Epithelial cell of prostate (primary cell): ENCODE results near the gene GABRR3.

Experiments
- DNase-seq: peaks from one replicate; pipeline ENCODE4 v3.0.0-alpha.2; 2011; ENCODE audit warnings: low read depth, low spot score
- H3K27ac ChIP-seq: fragments of 450-650 bp; 2 replicates; pipeline ENCODE4 v1.5.1; 2017; ENCODE audit warnings: mild to moderate bottlenecking

The GABRR3 gene

DNA sequence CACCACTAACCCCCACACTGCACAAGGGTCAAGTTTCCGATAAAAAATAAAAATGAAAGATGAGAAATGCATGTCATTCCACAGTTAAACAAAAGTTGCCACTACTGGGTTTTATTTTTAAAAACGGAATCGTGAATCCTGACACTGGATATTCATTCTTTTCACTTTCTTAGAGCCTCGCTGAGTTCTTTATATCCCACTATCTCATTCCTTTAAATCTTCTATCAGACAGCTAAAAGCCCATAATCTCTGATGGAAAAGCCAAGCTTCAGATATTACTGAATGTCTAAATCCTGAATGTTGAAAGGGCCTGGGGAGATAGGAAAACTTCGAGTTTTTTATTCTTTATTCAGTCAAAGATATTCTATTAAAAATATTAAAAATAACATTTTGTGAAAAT, 74.6 kb downstream of the GABRR3 start:
- H3K27ac ChIP-seq, result no peak overlapping the region
- DNase-seq, result no peak

DNA sequence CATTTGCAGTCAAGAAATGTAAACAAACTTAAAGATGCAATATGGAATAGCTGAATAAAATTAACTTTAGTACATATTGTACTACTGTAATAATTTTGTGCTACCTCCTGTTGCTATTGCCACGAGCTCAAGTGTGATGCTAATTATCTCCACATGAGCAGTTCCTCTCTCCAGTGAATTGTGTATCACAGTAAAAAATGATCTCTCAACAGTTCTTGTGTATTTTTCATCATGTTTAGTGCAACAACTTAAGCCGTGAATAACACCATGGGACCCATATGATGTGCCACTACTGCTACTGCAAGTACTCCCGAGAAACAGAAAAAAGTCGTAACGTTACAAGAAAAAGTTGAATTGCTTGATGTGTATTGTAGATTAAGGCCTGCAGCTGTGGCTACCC, 75.2 kb downstream of the GABRR3 start:
- no peak for DNase-seq
- no peak overlapping the region for H3K27ac ChIP-seq

DNA sequence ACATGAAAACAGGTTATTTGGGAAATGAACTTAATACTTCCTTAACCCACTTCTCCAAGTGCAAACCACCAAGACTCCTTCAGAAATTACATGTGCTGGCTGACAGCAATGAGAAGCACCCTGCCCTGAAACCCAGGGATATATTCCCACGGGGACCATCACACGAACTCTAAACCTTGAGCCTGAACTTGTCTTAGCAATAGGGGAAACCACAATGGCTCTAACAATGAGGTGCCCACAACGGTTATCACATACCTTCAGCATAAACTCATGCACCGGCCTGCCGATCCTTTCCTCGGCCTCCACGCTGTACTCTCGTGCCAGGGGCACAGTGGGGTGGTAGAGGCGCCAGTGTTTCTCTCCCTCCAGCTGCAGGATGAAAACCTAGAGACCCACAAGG, 76.3 kb downstream of the GABRR3 start:
- H3K27ac ChIP-seq, result no peak overlapping the region
- no peak for DNase-seq

DNA sequence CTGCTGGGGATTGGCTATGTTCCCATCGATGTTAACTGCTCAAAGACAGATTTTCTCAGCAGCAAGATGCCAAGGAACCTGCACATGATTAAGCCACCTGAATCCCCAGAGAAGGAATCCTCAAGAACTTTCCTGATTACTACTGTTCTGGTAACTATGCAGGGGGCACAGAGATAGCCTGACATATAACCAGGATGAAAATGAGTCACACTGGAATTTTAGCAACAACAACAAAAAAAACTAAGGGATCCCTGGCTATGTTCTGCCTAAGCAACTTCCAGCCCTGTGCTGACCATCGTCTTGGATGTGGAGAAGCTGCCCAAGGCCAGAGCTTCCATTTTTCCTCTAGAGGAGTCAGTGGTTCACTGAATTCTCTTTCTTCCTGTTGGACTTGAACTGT, 76.7 kb downstream of the GABRR3 start:
- DNase-seq, result no peak

DNA sequence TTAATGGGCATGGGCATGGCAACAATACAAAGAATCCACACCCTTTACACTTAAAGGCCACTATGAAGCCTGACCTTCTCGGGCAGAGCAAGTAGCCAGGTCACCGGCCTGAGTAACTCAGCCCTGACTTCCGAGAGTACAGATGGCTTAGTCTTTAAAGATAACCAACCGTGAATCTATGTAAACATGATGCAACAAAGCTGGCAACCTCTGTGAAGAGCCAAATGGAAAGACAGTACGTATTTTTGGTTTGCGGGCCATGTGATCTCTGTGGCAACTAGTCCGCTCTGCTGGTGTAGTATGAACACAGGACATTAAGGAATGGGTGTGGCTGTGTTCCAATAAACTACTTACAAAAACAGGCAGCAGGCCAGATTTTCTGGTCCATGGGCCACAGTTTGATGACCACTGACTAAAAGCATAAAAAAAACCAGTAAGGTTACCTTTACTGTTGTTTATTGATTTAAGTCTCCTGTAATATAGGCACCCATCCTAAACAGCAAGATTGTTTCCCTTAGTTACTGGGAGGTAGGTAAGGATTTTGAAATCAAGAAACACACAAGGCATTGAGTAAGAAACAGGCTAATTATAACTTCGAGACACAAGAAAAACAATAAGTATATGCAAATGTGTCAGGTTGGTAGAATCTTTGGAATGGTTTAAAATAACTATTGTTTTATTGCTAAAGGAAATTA, 77.4 kb downstream of the GABRR3 start:
- H3K27ac ChIP-seq, result no peak overlapping the region

More for the DNA sequence above, 76.7 kb downstream of the GABRR3 start:
- no peak overlapping the region for H3K27ac ChIP-seq

DNA sequence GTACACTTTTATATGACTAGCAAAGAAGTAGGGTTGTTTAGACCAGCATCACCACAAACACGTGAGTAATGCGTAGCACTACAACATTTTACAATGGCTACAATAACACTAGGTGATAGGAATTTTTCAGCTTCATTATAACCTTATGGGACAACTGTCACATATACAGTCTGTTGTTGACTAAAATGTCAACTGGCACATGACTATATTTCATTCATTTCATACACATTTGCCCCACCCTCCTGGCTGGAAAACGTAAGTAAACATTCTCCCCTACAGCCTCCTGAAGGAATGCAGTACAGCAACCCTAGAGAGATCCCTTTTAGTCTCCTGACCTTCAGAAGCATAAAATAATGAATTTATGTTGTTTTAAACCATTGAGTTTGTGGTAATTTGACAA, 79.1 kb downstream of the GABRR3 start:
- no peak for DNase-seq

More for the DNA sequence above, 77.4 kb downstream of the GABRR3 start:
- DNase-seq, result no peak

DNA sequence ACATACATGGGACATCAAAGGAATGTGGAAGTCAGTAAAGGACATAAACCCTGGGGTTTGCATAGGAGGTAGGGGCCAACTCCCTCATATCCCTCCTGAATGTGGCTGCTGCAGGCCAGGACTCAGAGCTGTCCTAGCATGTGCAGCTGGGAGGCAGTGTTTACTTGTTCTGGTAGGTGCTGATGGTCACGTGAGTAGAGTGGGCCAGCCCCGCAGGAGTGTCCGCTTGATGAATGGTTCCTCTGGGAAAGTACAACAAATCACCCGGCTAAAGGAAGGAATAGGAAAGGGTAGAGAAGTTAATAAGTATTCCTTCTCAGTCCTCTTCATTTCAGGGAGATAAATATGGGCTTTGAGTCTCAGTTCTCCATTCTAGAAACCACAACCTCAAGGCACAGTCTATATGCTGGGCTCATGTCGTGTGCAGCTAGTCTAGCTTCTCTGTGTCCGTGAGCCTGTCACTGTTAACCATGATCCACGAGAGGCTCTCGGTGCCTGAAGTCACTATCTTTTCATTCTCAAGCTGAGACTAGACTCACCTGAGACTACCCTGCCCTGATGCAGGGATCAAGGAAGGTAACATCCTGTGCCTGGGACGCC, 80.8 kb downstream of the GABRR3 start:
- H3K27ac ChIP-seq, result no peak overlapping the region
- DNase-seq, result no peak

More for the DNA sequence above, 79.1 kb downstream of the GABRR3 start:
- no peak overlapping the region for H3K27ac ChIP-seq

DNA sequence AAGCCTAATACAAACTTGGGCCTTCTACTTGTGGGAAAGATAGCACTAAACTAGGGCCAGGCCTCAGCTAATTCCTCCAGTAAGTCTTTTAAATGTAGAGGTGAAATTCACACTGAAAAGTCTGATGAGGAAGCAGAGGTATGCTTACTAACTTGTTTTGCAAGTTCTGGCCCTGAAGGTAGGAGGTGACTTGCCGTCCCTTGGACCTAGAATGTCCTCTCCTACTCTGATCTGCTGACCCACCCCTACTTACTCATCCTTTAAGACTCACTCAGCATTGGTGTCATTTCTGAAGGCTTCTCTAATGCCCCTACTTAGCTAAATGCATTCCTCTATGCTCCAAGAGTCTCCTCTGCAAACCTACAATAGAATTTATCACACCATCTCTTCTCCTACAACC, 82.2 kb downstream of the GABRR3 start:
- peak overlapping the region; percentile 79 for H3K27ac ChIP-seq
- DNase-seq, result peak; percentile 54

DNA sequence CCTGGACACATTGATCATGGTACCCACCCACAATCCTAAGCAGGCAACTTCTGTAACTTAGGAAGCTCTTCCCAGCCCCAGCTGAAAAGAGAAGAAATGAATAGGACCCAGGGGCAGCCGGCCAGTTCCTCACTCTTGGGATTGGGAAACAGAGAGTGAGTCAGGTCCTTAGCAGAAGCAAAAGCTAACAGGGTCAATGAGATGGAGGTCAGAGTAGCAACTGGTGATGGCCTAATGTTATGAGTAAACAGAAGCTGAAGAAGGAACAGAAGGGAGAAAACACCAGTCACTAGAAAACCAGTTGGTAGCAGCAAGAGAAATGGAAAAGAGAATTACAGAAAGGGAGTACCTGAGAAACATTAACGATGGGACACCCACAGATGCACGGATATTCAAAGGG, 82.8 kb downstream of the GABRR3 start:
- peak overlapping the region; percentile 79 for H3K27ac ChIP-seq
- no peak for DNase-seq

DNA sequence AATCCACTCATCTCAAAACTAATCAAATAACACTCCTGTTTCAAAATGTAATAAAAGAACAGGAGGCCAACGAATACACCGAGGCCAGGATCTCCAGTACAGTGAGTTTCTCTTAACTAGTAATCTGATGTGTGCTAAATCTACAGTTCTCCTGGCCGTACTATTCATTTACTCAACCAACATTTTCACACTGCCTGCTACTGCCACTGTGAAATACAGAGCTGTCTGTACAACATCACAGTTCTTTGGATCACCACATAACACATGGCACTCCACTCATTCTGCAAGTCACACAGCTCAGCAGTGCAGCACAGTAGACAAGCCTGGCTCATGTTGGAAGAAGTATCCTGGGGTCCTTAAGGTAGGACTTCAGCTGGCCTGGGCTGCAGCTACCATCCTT, 84.8 kb downstream of the GABRR3 start:
- no peak for DNase-seq
- no peak overlapping the region for H3K27ac ChIP-seq

DNA sequence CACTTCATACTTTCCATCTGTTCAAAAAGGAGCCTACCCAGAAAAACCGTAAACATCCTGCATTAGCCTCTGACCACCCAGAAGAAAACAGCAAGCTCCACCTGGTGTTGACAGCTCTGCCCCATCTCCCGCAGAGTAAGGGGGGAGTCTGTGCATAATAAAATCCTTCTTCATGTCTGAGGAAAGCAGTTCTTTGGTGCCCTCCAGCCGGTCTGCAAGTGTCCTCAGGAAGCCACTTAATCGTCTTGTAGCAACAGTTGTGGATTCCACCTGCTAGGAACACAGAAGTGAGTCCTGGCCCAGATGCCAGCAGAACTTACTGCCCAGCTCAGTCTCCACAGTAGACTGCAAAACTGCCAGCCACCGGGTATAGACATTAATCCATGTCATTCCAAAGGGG, 85.4 kb downstream of the GABRR3 start:
- no peak for DNase-seq
- no peak overlapping the region for H3K27ac ChIP-seq

DNA sequence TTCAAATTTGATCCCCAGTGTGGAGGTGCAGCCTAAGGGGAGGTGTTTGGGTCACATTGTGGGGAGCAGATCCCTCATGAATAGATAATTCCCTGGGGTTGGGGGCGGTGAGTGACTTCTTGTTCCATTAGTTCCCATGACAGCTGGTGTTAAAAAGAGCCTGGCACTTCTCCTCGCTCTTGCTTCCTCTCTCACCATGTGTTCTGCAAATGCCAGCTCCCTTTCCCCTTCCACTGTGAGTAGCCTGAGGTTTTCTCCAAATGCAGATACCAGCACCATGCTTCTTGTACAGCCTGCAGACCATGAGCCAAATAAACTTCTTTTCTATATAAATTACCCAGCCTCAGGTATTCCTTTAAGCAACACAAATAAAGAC, 86.0 kb downstream of the GABRR3 start:
- H3K27ac ChIP-seq, result no peak overlapping the region
- no peak for DNase-seq

DNA sequence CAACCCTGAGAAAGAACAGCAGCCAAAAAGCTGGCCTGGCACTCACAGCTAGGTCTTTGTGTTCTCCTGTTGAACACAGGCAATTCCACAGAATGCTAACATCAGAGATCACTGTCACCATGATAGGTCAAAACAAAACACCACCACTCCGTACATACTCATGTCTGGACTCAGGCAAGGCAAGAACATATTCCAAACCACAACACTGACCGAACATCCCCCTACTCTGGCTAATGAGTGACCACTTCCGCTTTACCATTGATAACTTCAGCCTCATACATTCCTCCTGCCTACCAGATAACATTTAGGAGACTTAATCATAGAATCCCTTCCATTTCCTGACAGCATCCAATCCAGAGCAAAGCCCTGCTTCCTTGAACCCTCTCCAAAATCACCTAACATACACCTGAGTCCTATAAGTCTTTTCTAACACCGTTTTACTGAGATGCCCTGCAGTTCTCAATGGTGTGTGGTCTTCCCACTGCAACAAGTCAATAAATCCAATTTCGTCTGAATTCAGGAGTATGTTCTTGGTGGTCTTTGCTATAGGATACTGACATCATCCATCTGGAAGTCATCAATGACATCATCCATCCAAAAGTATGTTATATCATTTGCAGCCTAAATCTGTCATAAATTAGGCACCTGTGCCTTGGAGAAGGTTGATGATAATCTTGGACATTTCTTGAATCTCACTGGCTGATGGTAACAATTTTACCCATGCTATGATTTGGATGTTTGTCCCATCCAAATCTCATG, 86.6 kb downstream of the GABRR3 start:
- no peak for DNase-seq
- H3K27ac ChIP-seq, result no peak overlapping the region

DNA sequence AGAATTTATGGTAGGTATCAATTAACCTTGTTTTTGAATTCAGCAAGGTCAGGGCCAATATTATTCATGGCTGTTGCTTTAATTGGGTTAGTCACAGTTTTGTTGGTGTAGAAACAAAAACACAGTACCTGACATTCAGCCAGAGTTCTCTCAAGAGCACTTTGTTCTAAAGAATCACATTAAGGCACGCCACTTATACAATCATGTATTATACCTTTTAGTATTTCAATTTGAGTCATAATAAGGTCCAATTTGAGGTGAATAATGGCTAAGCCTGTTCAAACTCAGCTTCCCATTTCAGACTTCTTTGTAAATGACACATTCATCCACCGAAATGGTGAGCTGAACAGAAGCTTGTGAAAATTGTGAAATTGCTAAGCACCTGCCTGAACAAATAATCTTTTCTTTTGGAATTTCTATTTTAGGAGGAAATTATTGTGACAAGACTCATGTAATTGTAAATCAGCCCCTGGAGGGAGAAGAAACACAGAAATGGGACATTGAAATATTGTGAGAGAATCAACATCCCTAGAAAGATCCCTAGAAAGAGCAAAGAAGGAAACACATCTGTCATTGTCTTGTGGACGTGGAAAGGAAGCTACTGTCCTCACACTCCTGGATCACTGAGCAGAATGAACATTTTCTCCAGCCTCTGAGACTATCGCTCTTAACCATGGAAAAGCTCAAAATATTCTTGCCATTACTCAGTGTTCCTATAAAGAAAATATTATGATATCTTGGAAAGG, 92.1 kb downstream of the GABRR3 start:
- no peak for DNase-seq
- H3K27ac ChIP-seq, result no peak overlapping the region

DNA sequence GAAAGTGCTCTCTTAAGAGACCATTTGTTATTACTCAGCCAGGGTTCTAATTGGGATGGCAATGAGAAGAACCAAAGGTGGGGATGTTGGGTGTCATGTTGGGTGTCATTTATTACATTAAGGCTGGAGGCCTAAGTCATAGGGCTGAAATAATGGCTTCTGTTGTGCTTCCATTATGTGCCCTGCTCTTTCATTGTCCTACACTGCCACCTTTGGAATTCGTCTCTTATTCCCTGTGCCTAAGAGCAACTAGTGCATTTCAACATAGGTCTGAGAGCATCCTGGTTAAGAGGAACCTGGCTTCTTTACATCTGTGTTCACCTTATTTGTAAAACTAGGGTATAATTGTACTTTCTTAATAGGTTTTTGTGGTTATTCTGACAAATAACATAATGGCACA, 95.1 kb downstream of the GABRR3 start:
- no peak for DNase-seq
- no peak overlapping the region for H3K27ac ChIP-seq

DNA sequence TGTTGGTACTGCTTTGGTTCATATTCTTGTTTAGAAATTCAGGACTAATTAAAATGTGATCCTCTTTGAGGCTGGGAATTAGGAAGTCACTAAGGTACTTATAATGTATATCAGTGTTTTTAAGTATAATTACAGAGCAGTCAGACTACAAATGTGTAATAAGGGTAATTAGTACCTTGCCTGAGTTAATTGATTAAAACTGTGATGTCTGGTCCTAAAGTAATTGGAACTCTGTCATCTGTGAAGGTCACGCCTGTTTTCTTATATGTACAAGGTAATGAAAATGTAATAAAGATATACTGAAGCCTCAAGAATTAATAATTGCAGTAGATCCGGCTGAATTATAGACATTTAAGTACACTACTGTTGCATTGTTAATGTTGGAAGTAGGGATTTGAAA, 95.7 kb downstream of the GABRR3 start:
- no peak for DNase-seq

DNA sequence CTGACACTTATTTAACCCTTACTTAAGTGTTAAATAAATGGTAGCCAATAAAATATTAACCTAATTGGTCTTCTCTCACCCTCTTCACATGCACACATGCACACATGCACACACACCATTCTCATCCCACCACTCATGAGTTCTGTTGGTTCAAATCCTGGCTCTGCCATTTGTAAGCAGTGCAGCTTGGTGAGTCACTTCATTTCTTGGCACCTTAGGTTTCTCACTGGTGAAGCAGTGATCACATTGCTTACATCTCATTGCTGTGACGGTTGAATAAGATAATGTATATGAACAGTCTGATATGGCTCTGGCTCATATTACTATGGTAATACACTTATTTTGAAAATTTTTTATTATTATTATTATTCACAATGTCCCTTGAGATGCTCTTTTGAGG, 96.7 kb downstream of the GABRR3 start:
- no peak overlapping the region for H3K27ac ChIP-seq
- DNase-seq, result no peak

More for the DNA sequence above, 95.7 kb downstream of the GABRR3 start:
- no peak overlapping the region for H3K27ac ChIP-seq

DNA sequence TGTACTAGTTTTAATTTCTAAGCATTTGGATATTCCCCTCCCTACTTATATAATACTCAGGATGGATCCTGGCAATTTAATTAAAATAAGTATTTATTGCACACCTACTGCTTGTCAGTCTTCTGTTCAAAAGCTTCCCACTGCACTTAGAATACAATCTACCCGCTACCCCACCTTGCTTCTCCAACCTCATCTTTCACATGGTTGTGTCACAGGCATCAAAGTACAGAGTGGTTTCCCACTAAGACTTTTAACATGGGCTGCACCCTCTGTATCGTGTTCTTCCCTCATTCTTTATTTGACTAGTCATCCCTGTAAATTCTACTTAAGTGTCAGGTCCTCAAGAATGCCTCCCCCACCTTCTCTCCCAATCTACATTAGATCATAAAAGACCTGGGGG, 97.9 kb downstream of the GABRR3 start:
- H3K27ac ChIP-seq, result no peak overlapping the region
- no peak for DNase-seq

DNA sequence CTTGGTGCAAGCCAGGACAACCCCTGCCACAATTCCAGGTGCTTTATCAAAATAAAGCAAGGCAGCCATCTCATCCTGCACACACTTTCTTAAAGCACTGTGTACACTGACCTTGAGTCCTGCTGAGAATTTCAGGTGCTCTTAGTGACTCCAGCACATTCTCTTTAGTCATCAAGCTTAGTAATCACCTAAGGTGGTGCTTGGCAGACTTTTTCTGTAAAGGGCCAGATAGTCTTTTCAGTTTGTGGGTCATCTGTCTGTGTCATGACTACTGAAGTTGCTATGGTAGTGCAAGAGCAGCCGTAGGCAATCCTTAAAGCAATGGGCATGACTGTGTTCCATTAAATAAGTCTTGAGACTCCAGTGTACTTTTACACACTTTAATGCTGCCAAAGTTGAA, 99.3 kb downstream of the GABRR3 start:
- H3K27ac ChIP-seq, result no peak overlapping the region
- peak; percentile 36 for DNase-seq
